Measurements from ENCODE around the gene GULP1.

GULP1 gene

DNA sequence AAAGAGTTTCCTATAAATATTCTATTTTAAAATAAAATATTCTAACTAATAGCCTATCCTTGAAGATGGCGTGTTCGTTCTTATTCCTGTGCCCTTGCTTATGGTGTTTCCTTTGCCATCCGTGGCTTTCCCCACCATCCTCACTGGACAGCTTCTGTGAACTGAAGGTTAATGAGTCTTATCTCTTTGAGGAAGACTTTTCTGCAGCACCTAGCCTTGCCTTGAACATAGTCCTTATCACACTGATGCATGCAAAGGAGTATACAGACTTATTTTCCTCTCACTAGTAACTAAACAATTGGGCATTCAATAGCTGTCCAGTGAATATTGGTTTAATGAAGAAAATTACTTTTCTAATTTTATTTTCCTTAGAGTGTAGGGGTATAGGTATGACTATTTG lies 88.1 kb downstream of the GULP1 start:
- TF ChIP-seq, protein P1, sequence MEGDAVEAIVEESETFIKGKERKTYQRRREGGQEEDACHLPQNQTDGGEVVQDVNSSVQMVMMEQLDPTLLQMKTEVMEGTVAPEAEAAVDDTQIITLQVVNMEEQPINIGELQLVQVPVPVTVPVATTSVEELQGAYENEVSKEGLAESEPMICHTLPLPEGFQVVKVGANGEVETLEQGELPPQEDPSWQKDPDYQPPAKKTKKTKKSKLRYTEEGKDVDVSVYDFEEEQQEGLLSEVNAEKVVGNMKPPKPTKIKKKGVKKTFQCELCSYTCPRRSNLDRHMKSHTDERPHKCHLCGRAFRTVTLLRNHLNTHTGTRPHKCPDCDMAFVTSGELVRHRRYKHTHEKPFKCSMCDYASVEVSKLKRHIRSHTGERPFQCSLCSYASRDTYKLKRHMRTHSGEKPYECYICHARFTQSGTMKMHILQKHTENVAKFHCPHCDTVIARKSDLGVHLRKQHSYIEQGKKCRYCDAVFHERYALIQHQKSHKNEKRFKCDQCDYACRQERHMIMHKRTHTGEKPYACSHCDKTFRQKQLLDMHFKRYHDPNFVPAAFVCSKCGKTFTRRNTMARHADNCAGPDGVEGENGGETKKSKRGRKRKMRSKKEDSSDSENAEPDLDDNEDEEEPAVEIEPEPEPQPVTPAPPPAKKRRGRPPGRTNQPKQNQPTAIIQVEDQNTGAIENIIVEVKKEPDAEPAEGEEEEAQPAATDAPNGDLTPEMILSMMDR (conservative IDR thresholded peaks at IDR 0.05) = no peak
- peak overlapping the region; percentile 68; the same call in 1 of the 2 replicates for H3K27ac ChIP-seq

DNA sequence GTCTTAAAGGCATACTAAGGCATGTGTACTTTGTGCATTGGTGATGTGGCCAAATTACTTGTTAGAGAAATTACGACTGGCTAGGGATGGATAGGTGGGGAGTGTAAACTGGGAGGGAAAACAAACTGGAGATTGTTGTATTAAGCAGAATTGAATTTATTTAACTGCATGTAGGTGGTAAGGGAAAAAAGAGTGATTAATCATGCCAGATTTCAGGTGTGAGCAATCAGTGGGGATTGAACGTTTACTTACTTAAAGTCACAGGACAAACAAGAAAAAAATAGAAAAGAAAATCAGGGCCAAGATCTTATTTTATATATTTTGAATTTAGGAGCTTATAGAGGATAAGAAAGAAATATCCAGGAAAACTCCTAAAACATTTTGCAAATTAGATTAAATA lies 88.6 kb downstream of the GULP1 start:
- peak overlapping the region; percentile 68; the same call in 1 of the 2 replicates for H3K27ac ChIP-seq
- TF ChIP-seq, protein P1 (conservative IDR thresholded peaks at IDR 0.05) = no peak

DNA sequence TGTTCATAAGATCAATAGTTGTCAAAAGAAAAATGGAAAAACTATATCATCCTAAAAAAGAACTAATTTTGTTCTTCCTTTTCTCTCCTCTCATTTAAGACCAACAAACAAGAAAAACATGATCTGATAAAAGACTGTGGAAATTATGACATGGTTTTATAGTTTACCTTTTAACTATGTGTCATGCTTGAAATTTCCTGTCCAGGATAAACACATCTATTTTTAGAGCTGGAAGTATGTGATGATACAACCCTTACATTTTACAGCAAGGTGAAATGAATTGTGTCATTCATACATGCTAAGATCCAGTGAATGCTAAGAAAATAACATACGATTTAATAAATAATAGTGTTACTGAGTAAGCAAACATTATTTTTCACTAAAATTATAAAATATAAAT lies 89.9 kb downstream of the GULP1 start:
- TF ChIP-seq, protein P1 (conservative IDR thresholded peaks at IDR 0.05) = no peak
- peak overlapping the region; percentile 68 for H3K27ac ChIP-seq

DNA sequence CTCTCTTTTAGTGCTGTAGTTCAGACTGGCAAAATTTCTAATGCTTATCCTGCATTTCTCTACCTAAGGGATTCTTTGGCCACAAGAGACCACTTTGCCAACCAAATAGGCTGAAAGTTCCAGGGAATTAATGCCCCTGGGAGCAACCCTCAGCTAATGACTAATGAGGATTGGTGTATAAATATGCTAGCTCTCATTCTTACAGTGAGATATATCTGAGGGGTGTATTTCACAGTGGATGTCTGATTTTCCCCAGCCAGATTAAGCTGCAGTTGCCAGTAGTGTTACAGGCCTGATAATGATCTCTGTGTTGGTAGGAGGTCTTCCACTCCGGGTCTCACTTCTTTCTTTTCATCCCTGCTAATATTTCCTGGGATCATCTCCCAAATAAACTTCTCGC lies 90.4 kb downstream of the GULP1 start:
- H3K27ac ChIP-seq = peak overlapping the region; percentile 68
- TF ChIP-seq, protein P1 (conservative IDR thresholded peaks at IDR 0.05) = no peak

DNA sequence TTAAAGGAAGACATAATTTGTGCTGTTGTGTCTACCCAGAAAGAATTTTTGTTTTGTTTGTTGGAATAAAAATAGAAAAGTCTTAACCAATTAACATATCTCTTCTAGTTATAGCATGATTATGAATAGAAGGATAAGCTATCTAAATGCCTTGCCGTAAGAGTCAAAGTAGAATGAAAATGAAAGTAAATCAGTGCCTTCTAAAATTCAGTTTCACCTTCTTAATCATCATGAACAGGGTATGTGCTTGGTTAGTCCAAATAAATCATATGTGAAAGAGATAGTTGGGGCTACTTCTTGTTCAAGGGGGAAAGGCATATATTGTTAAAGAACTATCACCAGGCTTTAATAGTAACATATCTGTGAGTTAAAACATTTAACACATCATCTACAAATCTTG lies 91.5 kb downstream of the GULP1 start:
- peak overlapping the region; percentile 68; the same call in 1 of the 2 replicates for H3K27ac ChIP-seq
- TF ChIP-seq, protein P1 (conservative IDR thresholded peaks at IDR 0.05) = no peak

DNA sequence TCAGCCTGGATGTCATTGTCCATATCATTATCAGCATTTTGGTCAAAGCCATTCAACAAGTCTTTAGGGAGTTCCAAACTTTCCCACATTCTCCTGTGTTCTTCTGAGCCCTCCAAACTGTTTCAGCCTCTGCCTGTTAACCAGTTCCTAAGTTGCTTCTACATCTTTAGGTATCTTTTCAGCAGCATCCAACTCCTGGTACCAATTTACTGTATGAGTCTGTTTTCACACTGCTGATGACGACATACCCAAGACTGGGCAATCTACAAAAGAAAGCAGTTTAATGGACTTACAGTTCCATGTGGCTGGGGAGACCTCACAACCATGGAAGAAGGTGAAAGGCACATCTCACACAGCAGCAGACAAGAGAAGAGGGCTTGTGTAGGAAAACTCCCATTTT lies 94.2 kb downstream of the GULP1 start:
- TF ChIP-seq, protein P1 (conservative IDR thresholded peaks at IDR 0.05) = no peak
- no peak overlapping the region for H3K27ac ChIP-seq

DNA sequence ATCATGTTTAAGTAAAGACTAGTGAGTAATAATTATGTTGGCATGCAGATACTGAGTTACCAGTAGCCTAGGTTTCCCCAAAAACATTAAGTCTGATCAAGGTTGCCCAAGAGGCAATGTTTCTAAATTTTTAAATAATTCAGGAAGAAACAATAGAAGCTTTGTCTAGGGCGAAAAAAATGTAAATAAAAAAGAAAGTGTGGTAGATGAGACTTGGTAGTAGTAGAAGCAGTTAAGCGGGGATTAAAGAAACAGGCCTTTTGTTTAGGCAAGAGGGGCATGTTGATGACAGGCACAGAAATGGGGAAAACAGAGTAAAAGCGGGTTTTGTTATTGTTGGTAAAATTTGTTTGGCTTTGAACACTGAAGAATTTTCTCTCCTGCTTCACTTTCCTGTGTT lies 97.2 kb downstream of the GULP1 start:
- TF ChIP-seq, protein P1 (conservative IDR thresholded peaks at IDR 0.05) = no peak

More for the DNA sequence above, 97.2 kb downstream of the GULP1 start:
- H3K27ac ChIP-seq = no peak overlapping the region
